Stimulated activated CD8-positive, alpha-beta memory T cell treated with anti-CD3 and anti-CD28 coated beads, Interleukin-12 subunit alpha, Interleukin-12 subunit beta, amount 100 ng/mL, for 1 hour (primary cell): ENCODE measurements around the gene APLF.
"Not testable (repeated sequence)": the region's sequence is repeated elsewhere in the genome, so short reads cannot be mapped to it uniquely, and the experiment has no call there.

Experiments
- DNase-seq: peaks from one replicate; pipeline ENCODE4 v3.0.0-alpha.2; 2020; ENCODE audit warnings: low read depth

The APLF gene

DNA sequence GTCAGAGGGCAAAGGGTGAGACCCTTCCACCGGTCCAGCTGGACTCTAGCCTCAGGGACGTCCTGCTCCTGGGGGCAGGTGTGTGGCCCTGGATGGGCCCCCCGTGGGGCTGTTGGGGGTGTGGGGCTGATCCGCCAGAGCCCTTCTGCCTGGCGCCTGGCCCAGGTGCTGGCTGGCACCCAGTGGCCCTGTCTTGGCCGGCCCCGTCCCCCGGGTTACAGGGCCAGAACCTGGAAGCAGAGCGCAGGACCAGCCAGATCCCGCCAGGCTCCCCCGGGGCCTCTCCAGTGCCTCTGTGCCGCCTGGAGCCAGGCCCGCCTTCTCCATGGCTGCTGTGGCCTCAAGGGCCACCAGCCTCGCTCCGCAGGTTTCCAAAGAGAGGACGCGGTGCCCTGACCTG, 62.3 kb downstream of the APLF start:
- DNase-seq, result not testable (repeated sequence)

DNA sequence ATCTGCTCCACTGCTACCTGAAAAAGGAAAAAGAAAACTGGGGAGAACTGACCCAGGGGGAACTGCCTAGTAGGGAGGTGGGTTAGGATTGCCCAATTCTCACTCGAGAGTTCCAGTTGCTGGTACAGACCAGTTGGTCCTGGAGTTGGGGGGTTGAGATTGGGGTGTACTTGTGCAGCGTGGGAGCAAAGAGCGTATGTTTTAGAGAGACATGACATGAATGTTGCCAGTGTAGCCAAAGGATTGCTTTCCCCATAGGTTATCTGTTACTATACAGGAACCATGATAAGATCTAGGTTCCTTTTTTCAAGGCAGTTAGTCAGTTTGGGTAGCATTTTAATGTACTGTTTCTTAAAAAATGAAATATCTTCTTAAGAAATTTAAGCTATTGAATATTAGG, 68.6 kb downstream of the APLF start:
- DNase-seq, result no peak

DNA sequence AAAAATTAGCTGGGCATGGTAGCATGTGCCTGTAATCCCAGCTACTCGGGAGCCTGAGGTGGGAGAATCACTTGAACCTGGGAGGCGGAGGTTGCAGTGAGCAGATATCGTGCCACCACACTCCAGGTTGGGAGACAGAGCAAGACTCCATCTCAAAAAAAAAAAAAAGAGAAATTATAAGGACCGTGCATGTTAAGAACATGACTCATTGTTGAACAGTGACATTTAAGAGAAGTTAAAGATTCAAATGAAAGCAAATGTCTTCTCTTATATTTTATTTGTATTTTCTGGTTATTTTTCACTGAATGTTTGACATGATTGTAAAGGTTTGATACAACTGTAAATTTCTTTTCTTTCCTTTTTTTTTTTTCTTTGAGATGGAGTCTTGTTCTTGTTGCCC, 69.6 kb downstream of the APLF start:
- DNase-seq, result no peak

DNA sequence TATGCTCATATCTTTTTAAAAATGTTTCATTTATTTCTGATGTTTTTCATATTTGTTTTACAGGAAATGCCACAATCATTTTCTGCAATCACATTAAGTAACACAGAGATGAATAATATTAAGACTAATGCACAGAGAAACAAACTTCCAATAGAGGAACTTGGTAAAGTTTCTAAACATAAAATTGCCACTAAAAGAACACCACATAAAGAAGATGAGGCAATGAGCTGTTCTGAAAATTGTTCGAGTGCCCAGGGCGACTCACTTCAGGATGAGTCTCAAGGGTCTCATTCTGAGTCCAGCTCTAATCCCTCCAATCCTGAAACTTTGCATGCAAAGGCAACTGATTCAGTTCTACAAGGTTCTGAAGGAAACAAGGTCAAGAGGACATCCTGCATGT, 70.4 kb downstream of the APLF start:
- no peak for DNase-seq

DNA sequence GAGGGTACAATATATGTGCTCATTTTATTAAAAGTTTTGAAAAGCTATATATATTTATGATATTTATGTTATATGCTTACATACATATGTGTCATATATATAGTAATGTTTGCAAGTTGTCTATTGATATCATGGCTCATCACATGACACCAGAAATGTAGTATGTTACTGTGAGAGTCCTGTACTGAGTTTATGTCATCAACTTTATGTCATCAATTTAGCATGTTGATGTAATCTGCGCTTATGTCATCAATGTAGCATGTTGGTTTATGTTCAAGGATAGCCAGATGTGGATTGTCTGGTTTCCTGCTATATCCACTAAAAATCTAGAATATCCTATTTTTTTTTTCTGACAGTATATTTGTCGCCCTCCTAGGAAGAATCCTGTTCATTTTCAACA, 77.4 kb downstream of the APLF start:
- no peak for DNase-seq

DNA sequence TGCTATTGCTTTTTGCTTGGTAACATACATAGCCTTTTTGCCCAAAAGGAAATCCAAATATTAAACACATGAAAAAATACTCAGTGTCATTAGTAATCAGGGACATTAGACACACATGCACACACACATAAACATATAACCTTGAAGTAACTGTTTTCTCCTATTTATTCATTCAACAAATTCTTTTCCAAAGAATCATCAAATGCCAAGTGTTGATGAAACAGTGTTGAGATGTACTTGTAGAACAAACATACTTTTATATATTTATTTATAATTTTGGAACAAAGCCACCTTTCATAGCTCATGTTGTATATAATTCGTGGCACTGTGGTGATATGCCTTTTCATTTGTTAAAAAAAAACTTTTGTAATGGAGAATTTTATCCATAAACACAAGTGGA, 81.0 kb downstream of the APLF start:
- DNase-seq, result no peak

DNA sequence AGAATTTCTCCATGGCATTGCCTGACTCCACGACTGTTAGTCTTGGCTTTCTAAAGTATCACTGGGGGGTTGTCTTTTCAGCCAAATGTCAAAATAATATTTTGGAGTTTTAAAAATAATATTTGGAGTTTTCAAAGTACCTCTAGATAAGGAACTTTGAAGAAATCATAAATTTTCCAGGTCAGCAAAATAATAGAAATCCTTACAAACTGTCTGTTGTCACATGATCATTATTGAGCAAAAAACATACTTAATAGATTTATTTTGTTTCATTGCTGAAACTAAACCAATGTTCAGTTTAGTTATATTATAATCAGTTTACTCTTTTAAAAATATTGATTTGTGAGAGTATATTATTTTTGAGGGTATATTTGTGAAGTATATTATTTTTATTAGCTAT, 85.7 kb downstream of the APLF start:
- no peak for DNase-seq

DNA sequence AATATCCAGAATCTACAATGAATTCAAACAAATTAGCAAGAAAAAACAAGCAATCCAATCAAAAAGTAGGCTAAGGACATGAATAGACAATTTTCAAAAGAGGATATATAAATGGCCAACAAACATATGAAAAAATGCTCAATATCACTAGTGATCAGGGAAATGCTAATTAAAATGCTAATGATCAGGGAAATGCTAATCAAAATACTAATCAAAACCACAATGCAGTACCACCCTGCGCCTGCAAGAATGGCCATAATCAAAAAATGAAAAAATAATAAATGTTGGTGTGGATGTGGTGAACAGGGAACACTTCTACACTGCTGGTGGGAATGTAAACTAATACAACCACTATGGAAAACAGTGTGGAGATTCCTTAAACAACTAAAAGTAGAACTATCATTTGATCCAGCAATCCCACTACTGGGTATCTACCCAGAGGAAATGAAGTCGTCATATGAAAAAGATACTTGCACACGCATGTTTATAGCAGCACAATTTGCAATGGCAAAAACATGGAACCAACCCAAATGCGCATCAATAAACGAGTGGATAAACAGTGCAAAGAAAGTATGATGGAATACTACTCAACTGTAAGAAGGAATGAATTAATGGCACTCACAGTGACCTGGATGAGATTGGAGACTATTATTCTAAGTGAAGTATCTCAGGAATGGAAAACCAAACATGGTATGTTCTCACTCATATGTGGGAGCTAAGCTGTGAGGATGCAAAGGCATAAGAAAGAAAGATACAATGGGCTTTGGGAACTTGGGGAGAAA, 88.2 kb downstream of the APLF start:
- DNase-seq, result not testable (repeated sequence)

DNA sequence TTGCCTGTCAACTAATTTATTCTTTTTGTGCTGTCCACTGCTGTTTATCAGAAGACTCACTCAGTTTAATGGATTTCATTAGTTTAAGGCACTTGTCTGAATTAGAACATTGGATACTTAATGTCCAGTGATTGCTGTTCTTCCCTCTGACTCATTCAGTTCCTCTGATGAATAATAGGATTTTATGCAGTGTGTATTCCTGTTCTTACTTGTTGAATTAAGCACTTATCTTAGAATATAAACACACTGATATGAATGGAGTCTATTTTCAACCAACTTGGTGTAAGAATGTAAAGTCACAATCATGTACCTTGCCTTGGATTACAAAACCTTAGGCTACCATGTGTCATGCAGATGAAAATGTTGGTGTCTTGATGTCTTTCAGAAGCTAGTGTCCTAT, 89.0 kb downstream of the APLF start:
- DNase-seq, result no peak

DNA sequence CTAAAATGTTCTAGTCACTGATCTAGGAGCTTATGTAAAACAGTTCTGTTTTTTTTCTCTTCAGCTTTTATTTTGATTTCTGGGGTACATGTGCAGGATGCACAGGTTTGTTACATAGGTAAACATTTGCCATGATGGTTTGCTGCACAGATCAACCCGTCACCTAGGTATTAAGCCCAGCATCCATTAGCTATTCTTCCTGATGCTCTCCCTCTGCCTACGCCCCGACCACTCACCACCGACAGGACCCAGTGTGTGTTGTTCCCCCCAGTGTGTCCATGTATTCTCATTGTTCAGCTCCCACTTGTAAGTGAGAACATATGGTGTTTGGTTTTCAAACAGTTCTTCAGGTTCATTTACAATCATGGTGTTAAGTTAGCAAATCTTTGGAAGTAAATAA, 91.2 kb downstream of the APLF start:
- no peak for DNase-seq

DNA sequence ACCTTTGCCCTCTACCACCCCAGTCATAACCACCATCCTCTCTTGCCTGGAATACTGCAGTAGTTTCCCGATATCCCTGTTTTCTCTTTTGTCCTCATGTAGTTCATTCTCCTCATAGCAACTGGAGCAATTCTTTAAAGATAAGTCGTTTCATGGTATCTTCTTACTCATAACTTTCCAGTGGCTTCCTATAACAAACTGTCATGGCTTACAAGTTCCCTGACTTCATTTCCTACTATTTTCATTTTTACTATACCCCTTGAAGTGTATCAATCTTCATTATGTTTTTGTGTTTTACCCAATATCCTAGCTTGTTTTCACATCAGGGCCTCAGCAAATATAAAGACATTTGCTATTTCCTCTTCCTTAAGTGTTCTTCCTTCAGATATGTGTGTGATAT, 92.3 kb downstream of the APLF start:
- DNase-seq, result no peak

DNA sequence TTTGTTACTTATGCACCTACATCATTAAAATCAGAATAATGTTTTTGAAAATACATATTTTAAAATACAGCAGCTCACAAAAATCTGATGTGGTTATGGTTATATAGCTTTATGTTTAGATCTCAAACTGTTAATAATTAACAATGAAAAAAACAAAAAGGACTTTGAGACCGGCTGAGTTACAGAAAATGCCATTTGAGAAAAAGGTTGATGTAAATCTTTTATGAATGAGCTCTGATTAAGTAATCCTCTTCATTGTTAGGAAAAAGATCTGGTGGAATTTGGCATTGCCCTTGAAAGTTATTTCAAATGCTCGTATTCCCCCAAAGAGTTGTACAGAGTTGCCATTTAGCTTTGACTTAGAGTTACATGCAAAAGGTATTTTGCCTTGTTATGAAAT, 93.2 kb downstream of the APLF start:
- no peak for DNase-seq

DNA sequence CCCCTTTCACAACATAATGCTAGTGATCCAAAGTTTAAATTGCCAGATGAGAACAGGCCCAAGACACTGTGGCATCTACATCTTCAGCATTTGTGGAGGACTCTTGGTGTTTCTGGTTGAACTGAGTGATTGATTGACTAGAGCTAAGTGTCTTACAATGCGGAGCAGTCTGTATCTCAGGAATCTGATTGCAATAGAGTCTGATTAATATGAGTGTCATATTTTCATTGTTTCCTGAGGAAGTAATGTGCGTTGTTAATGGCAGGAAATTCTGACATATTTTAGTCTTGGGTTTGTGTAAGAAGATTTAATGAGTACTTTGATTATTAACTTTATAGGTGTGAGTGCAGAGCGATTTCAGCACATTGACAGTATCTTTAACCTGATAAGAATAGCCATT, 94.0 kb downstream of the APLF start:
- DNase-seq, result no peak

DNA sequence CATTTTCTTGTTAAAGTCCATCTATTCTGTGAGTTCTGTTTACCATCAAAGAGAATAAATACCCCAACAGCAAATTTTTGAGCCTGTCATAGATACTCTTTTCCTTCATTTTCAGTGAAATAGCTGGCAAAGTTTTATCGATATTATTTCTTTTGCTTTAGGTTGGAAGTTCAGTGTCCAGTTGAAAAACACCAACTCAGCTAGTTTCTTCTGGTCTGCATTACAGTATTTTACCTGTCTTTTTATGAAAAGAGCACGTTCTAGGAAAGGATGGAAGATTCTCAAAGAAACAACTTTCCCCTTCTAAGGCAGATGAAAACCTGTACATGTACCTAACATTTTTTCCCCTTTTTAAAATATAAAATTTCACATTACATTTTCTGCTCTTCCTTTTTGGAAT, 95.5 kb downstream of the APLF start:
- DNase-seq, result no peak

DNA sequence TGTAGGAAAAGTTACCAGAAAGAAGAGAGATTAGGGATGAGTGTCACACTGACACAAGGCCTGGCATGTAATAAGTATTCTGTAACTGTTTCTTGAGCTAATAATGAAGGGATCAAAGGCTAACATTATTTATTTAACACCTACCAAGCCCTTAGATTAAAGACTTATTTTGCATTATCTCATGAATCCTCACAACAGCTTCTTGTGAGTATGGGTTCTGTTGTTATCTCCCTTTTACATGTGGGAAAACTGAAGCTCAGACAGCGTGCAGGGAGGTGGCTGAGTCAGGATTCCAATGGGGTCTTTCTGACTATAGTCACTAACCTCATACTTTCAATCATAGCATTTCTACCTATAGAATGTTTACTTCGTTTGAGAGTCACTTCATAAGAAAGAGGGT, 97.0 kb downstream of the APLF start:
- no peak for DNase-seq

DNA sequence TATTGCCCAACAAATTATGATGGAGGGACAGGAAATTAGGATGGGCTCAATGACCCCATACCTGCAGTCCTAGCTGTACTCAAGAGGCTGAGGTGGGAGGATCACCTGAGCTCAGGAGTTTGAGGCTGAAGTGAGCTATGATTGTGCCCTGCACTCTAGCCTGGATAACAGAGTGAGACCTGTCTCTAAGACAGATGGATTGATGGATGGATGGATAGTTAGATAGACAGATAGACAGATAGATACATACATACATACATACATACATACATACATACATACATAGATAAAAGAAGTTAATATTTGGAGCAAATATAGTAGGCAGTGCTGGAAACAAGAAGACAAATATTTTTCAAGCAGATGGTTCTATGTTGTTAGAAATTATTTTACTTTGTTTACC, 97.9 kb downstream of the APLF start:
- DNase-seq, result no peak

DNA sequence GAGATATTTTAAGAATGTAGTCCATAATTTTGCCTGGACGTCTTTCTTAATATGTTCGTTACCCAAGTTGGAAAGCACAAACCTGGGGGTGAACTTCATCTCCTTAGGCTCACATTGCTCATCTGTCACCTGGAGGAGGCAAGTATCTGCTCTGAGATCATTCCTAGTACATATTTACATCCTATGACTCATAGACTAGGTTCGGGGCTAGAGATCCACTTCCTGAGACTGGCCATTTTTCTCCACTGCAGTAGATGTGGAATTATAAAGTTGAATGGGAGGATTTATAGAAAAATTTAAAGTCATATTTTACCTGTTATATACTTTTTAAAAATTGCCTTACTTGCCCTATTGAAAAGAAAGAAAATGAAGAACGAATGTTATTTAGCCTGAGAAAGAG, 98.5 kb downstream of the APLF start:
- no peak for DNase-seq

DNA sequence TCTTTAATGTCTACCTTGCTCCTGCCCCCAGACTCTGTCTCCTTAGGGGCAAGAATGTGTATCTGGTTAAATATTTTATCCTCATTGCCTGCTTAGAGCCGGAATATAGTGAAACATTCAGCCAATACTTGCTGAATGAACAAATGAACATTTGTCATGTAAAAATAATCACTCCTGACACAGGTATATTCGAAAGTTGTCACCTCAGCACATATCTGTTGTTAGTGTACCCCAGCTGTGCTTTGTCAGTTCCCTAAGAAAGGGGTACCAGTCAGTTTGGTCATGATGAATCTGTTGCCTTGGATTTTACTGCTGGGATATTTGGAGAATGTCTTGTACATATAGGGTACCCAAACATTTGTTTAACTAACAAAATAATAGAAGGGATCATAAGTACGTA, 99.0 kb downstream of the APLF start:
- DNase-seq, result no peak

DNA sequence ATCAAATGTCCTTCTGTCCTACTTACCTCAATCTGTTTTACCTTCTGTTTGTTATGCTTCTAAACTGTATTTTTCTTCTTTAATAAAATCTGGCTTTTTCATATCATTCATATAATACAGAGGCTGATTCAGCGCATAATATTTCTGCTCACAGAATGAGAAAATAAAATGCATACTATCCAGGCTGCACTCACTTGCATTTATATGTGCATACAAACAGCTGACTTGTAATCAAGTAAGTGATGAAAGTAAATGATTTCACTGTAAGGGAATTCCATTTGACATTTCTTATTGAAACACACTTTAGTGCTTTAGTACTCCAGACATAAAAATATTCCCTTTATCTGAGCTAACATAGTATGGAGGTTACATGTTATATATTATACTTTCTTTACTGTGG, 100.7 kb downstream of the APLF start:
- DNase-seq, result no peak

DNA sequence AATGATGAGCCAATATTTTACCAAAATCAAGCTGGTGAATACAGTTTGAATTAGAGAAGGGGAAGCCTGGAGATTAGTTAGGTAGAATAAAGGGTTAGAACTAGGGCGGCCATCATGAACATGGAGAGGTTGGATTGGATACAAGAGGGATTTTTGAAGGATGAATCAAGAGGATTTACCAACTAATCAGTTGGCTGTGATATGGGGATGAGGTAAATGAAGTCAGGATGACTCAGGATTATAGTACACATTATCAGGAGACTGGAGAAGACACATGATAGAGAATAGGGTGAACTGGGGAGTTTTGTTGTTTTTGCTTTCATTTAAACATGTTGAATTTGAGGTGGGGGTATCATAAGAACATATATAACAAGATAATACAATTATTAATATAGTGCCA, 102.2 kb downstream of the APLF start:
- no peak for DNase-seq

DNA sequence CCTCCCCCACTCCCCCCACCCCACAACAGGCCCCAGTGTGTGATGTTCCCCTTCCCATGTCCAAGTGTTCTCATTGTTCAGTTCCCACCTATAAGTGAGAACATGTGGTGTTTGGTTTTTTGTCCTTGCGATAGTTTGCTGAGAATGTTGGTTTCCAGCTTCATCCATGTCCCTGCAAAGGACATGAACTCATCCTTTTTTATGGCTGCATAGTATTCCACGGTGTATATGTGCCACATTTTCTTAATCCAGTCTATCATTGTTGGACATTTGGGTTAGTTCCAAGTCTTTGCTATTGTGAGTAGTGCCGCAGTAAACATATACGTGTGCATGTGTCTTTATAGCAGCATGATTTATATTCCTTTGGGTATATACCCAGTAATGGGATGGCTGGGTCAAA, 103.0 kb downstream of the APLF start:
- not testable (repeated sequence) for DNase-seq

DNA sequence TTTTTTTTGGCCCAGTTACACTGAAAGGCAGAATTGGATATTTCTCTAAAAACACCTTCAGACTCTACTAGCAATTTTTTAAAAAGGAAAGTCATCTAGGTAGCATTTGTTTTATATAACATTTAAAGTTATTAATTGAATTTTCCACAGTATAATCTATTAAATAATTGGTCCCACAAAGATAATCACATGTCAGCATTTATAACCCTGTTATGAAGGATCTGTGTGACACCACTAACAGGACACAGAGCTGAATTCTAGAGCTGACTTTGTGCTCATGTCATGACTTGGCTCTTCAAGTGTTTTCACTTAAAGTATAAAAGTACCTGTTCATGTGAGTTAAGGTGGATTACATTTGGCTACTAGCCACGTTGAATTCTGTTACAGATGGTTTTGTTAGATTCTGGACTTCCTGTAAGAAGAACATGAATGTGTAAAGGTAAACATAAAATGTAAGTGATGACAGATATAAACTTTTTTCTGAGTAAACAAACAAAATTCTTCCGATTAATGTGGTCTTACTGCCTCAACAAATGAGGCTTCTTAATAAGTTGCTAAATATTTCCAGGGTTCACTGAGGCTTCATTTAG, 106.9 kb downstream of the APLF start:
- no peak for DNase-seq

DNA sequence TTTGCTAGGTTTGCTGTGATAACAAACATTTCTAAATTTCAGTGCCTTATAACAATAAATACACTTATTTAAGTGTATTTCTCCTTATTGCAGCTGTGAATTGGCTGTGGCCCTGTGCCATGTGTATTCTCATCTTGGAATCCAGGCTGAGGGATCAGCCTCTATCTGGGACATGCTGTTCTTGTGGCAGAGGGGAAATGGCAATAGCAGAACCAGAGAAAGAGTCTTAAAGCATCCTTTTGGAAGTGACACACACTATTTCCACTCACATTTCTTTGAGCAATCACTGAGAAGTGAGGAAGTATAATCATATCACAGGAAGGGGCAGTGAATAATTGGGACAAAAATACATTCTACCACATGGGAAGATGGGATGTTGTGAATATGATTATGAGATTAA, 109.8 kb downstream of the APLF start:
- DNase-seq, result no peak

DNA sequence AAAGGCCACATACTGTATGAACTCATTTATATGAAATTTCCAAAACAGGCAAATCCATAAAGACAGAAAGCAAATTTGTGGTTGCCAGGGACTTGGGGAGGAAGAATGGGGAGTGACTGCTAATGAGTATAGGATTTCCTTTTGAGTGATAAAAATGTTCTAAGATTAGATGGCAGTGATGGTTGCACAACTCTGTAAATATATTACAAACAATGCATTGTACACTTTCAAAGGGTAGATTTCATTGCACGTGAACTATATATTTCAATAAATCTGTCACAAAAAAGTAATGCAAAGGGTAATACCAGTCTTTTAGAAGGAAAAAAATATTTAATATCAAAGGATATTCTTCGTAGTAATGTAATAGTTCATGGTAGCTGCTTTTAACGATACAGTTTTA, 112.3 kb downstream of the APLF start:
- no peak for DNase-seq
